Naive thymus-derived CD4-positive, alpha-beta T cell (primary cell): ENCODE measurements around the gene SCGN. TPM values are rescaled to one million over a fixed set of nuclear protein-coding genes. Genes with fewer than 3 reads are reported as not detected.

ENCODE experiments used
- ATAC-seq: fragments of 150-1000 bp; cut with Tn5 transposase; 2 replicates; pipeline ENCODE4 v1.10.0; 2021; ENCODE audit warnings: mild to moderate bottlenecking, moderate library complexity
- CTCF ChIA-PET: fragments of 350-600 bp; sonication (Branson Sonifier 250); formaldehyde crosslinking; loops from one replicate; lab custom pipeline; 2021; ENCODE audit warnings: antibody characterized with exemption; lab: Charles Lee
- POLR2A ChIA-PET: fragments of 350-600 bp; sonication (Branson Sonifier 250); formaldehyde crosslinking; loops from one replicate; lab custom pipeline; 2021; ENCODE audit warnings: antibody characterized with exemption, inconsistent platforms; lab: Charles Lee
- DNase-seq, 9 donors: peaks; one replicate each; pipeline versions ENCODE4 v3.0.0 to v3.0.0-alpha.2; 2020 to 2022; ENCODE audit warnings: mixed read lengths in 1 of 9
- H3K27ac ChIP-seq: one replicate; pipeline ENCODE4 v1.7.0; 2013; ENCODE audit warnings: mild to moderate bottlenecking, low read depth, low read length, moderate library complexity
- H3K27me3 ChIP-seq, 2 donors: one replicate each; pipeline ENCODE4 v1.7.0; 2013; ENCODE audit warnings: low read length in 2 of 2, mild to moderate bottlenecking in 2 of 2, moderate library complexity in 2 of 2; ENCODE audit not compliant: control insufficient read depth in 2 of 2, insufficient read depth in 2 of 2
- H3K36me3 ChIP-seq, 3 experiments: 1 replicate in 2 of 3; 2 replicates in 1 of 3; pipeline ENCODE4 v1.7.0; 2013; ENCODE audit warnings: low read length in 3 of 3, mild to moderate bottlenecking in 3 of 3, moderate library complexity in 1 of 3; ENCODE audit not compliant: insufficient read depth in 3 of 3, control insufficient read depth in 2 of 3
- H3K4me1 ChIP-seq, 2 donors: one replicate each; pipeline ENCODE4 v1.7.0; 2013; ENCODE audit warnings: low read length in 2 of 2, mild to moderate bottlenecking in 2 of 2, moderate library complexity in 1 of 2; ENCODE audit not compliant: control insufficient read depth in 2 of 2, insufficient read depth in 2 of 2
- H3K4me3 ChIP-seq: 2 replicates; pipeline ENCODE4 v1.7.0; 2013; ENCODE audit warnings: mild to moderate bottlenecking, low read length
- H3K9me3 ChIP-seq, 3 experiments: 1 replicate in 2 of 3; 2 replicates in 1 of 3; pipeline ENCODE4 v1.7.0; 2013; ENCODE audit warnings: low read length in 3 of 3; ENCODE audit not compliant: control insufficient read depth in 2 of 3
- H3K27ac Mint-ChIP-seq, 9 donors: one replicate each; pipeline ENCODE4 v1.8.0; 2020 to 2022; ENCODE audit warnings: mixed read lengths in 9 of 9, mild to moderate bottlenecking in 8 of 9, moderate library complexity in 5 of 9, inconsistent platforms in 2 of 9
- H3K27me3 Mint-ChIP-seq, 5 donors: one replicate each; pipeline ENCODE4 v1.8.0; 2021 to 2022; ENCODE audit warnings: mixed read lengths in 5 of 5, mild to moderate bottlenecking in 1 of 5
- H3K36me3 Mint-ChIP-seq, 5 donors: one replicate each; pipeline ENCODE4 v1.8.0; 2020 to 2022; ENCODE audit warnings: mixed read lengths in 5 of 5, mild to moderate bottlenecking in 3 of 5, inconsistent platforms in 1 of 5
- H3K4me1 Mint-ChIP-seq, 7 donors: one replicate each; pipeline ENCODE4 v1.8.0; 2020 to 2022; ENCODE audit warnings: mixed read lengths in 7 of 7, mild to moderate bottlenecking in 3 of 7, inconsistent platforms in 1 of 7
- H3K4me3 Mint-ChIP-seq, 10 donors: one replicate each; pipeline ENCODE4 v1.8.0; 2020 to 2022; ENCODE audit warnings: mild to moderate bottlenecking in 10 of 10, mixed read lengths in 10 of 10, moderate library complexity in 6 of 10, inconsistent platforms in 2 of 10
- H3K9me3 Mint-ChIP-seq, 11 donors: one replicate each; pipeline ENCODE4 v1.8.0; 2020 to 2022; ENCODE audit warnings: mixed read lengths in 11 of 11, mild to moderate bottlenecking in 4 of 11, inconsistent platforms in 1 of 11, moderate library complexity in 1 of 11
- intact Hi-C, 2 donors: fragments of 100-400 bp; cut with micrococcal nuclease; formaldehyde crosslinking; loops; one replicate each; pipeline ENCODE4 v1.15.1; 2023
- polyA plus RNA-seq, 2 donors: library from polyadenylated mRNA; unstranded; fragments of 300-500 nt; fragmentation: Illumina TruSeq; gene quantifications; one replicate each; pipeline ENCODE4 v1.2.3, GENCODE V29; 2021
- total RNA-seq, 6 experiments: library from RNA in 5 of 6; stranded (reverse) in 5 of 6; gene quantifications; 1 replicate in 5 of 6; 2 replicates in 1 of 6; pipeline ENCODE4 v1.2.3 and lab custom pipeline; 2021 to 2026

The SCGN gene
- total and polyA plus RNA-seq, 7 experiments from 2014 or later, result not detected

DNA sequence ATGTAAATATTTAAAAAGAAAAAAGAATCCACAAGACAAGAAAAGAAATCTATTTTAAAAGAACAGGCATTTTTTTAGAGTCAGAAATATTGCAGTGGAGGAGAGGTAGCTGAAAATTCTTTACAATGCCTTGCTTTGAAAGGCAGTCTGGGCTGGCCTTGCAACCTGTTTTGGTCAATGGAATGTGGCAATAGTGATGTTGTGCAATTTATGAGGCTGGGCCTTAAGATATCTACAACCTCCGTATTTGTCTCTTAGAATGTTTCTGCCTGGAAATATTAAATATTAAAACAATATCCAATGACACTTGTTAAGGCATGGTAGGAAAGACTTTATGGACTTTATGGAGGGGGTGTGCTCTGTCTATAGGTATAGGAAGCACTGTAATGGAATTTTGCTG lies 14.8 kb upstream of the SCGN start:
- Histone ChIP-seq H3K9me3 (no peaks in the 10 kb centered on the region), H3K4me3 (no peak overlapping the region), H3K27me3 (no peaks in the 10 kb centered on the region), H3K4me1 (no peaks in the 10 kb centered on the region), H3K36me3 (no peaks in the 10 kb centered on the region), H3K27ac (no peak overlapping the region)
- no peak overlapping the region for H3K27ac Mint-ChIP-seq
- no peak for DNase-seq
- peaks cover 0 to 23% (median 2%) of the 10 kb centered on the region in 11 donors for H3K9me3 Mint-ChIP-seq
- intact Hi-C loops, result no loop called here
- ChIA-PET POLR2A (no interaction called here), CTCF (no interaction called here)
- no peaks in the 10 kb centered on the region for H3K4me1 Mint-ChIP-seq
- no peak for ATAC-seq
- H3K36me3 Mint-ChIP-seq, result peaks cover 0 to 5% (median 0%) of the 10 kb centered on the region in 5 donors
- H3K27me3 Mint-ChIP-seq, result peaks cover 27 to 42% (median 40%) of the 10 kb centered on the region in 5 donors
- no peak overlapping the region for H3K4me3 Mint-ChIP-seq

DNA sequence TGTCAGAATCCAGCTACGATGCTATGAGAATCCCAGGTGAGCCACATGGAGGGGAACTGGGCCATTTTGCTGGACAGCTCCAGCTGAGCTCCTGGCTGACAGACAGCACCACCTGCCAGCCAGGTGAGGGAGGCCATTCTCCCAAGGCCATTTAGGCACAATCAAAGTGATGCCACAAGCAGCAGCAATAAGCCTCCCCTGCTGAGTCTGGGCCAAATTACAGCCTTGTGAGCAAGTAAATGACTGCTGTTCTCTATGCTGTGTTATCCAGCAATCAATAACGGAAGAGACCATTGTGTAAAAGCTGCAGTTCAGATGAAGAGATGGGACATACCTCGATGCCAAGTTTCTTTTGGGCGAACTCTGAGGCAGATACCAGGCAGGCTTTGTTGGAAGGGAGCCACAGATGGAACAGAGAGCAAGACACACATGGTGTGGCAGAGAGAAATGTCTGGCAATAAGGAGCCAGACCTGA lies 14.0 kb upstream of the SCGN start:
- no peak overlapping the region for H3K4me3 ChIP-seq
- peaks cover 31 to 49% (median 42%) of the 10 kb centered on the region in 5 donors for H3K27me3 Mint-ChIP-seq
- DNase-seq (no peak), ATAC-seq (no peak)
- H3K36me3 ChIP-seq, result no peaks in the 10 kb centered on the region
- H3K9me3 Mint-ChIP-seq, result peaks cover 0 to 24% (median 2%) of the 10 kb centered on the region in 11 donors
- H3K27ac Mint-ChIP-seq, result no peak overlapping the region
- POLR2A ChIA-PET, result no interaction called here
- no peaks in the 10 kb centered on the region for H3K4me1 ChIP-seq
- intact Hi-C loops, result no loop called here
- CTCF ChIA-PET, result no interaction called here
- no peaks in the 10 kb centered on the region for H3K9me3 ChIP-seq
- no peaks in the 10 kb centered on the region for H3K4me1 Mint-ChIP-seq
- H3K4me3 Mint-ChIP-seq, result no peak overlapping the region
- H3K27me3 ChIP-seq, result no peaks in the 10 kb centered on the region
- H3K27ac ChIP-seq, result no peak overlapping the region
- peaks cover 0 to 5% (median 0%) of the 10 kb centered on the region in 5 donors for H3K36me3 Mint-ChIP-seq

DNA sequence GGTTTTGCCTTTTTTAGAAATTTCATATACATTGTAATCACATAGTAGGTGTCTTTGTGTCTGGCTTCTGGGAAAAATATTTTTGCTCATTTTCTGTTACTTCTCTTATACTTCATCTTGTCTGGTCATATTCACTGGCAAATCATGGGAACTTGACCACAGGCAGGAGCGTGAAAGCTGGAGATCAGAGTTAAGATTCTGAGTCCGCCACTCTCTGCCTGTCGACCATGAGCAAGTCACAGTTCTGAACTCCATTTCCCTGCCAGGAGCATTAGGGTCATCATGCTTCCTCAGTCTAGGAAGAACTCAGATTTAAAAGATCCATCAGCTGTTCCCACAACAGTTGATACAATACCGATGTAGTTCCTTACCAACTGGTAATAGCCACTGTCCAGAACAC lies 12.4 kb upstream of the SCGN start:
- no peak for DNase-seq
- ChIA-PET POLR2A (no interaction called here), CTCF (no interaction called here)
- no peaks in the 10 kb centered on the region for H3K4me1 ChIP-seq
- Mint-ChIP-seq H3K4me1 (no peaks in the 10 kb centered on the region), H3K36me3 (no peaks in the 10 kb centered on the region), H3K27me3 (peaks cover 31 to 58% (median 54%) of the 10 kb centered on the region in 5 donors), H3K4me3 (no peak overlapping the region), H3K9me3 (peaks cover 0 to 19% (median 2%) of the 10 kb centered on the region in 11 donors), H3K27ac (no peak overlapping the region)
- no peaks in the 10 kb centered on the region for H3K27me3 ChIP-seq
- intact Hi-C loops, result no loop called here
- H3K4me3 ChIP-seq, result no peak overlapping the region
- no peak overlapping the region for H3K27ac ChIP-seq
- ATAC-seq, result no peak
- no peaks in the 10 kb centered on the region for H3K9me3 ChIP-seq
- H3K36me3 ChIP-seq, result no peaks in the 10 kb centered on the region

DNA sequence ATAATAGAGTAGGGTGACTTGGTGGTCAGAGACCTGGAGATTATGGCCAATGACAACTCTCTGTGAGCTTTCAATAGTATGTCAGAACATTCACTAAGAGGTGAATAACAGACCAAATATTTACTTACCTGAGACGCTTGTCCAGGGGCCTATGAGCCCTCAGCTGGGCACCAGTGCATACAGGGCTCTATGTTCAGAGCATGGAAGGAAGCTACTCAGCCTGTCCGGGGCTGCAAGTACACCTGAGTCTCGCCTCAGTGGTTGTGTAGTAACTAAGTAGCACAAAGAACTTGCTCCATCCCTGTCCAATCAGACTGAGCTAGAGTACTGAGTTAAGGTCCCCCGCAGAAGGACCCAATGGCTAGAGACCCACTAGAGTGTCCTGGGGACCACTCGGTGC lies 11.6 kb upstream of the SCGN start:
- H3K36me3 Mint-ChIP-seq, result no peaks in the 10 kb centered on the region
- H3K4me3 Mint-ChIP-seq, result no peak overlapping the region
- peaks cover 28 to 61% (median 57%) of the 10 kb centered on the region in 5 donors for H3K27me3 Mint-ChIP-seq
- Histone ChIP-seq H3K4me3 (no peak overlapping the region), H3K27ac (no peak overlapping the region), H3K9me3 (no peaks in the 10 kb centered on the region), H3K27me3 (no peaks in the 10 kb centered on the region), H3K4me1 (no peaks in the 10 kb centered on the region), H3K36me3 (no peaks in the 10 kb centered on the region)
- no peaks in the 10 kb centered on the region for H3K4me1 Mint-ChIP-seq
- DNase-seq, result no peak
- peaks cover 0 to 19% (median 2%) of the 10 kb centered on the region in 11 donors for H3K9me3 Mint-ChIP-seq
- POLR2A ChIA-PET, result no interaction called here
- CTCF ChIA-PET, result no interaction called here
- intact Hi-C loops, result no loop called here
- no peak overlapping the region for H3K27ac Mint-ChIP-seq
- no peak for ATAC-seq

DNA sequence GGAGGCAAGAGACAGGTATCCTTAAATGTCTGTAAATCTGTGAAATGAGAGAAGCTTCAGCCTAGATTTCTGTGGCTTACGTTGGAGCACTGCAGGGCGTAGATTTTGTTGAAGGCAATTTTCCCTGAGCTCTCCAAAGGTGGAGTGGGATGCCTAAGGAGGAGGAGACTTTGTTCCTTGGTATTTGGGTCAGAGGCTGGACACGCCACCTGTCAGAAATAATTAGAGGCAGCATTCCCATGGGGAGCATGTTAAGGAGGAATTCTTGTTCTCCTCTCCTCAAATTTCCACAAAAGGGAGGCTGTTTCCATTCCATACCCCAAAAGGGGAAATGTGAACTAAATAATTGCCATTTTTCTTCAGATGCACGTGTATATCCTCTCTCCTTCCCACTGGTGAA lies 11.1 kb upstream of the SCGN start:
- no peaks in the 10 kb centered on the region for H3K36me3 ChIP-seq

DNA sequence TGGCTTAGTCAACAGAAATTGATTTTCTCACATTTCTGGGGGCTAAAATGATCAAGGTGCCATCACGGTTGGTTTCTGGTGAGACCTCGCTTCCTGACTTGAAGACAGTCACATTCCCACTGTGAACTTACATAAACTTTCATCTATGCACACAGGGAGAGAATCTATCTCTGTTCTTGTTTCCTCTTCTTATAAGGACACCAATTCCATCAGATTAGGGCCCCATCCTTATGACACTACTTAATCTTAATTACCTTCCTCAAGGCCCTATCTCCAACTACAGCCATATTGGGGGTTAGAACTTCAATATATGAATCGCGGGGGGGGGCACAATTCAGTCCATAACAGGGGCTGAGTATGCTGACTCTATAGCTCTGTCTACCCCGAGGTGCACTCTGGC lies 10.6 kb upstream of the SCGN start:
- ChIA-PET POLR2A (no interaction called here), CTCF (no interaction called here)
- Histone ChIP-seq H3K4me1 (no peaks in the 10 kb centered on the region), H3K4me3 (no peak overlapping the region), H3K27ac (no peak overlapping the region), H3K36me3 (no peaks in the 10 kb centered on the region), H3K9me3 (no peaks in the 10 kb centered on the region), H3K27me3 (no peaks in the 10 kb centered on the region)
- peaks cover 0 to 19% (median 2%) of the 10 kb centered on the region in 11 donors for H3K9me3 Mint-ChIP-seq
- no peak for DNase-seq
- no peaks in the 10 kb centered on the region for H3K4me1 Mint-ChIP-seq
- H3K36me3 Mint-ChIP-seq, result no peaks in the 10 kb centered on the region
- no peak overlapping the region for H3K4me3 Mint-ChIP-seq
- ATAC-seq, result no peak
- peaks cover 35 to 69% (median 65%) of the 10 kb centered on the region in 5 donors for H3K27me3 Mint-ChIP-seq
- intact Hi-C loops, result no loop called here
- H3K27ac Mint-ChIP-seq, result no peak overlapping the region

More for the DNA sequence above, 11.1 kb upstream of the SCGN start:
- peaks cover 30 to 65% (median 61%) of the 10 kb centered on the region in 5 donors for H3K27me3 Mint-ChIP-seq
- no peak overlapping the region for H3K4me3 Mint-ChIP-seq
- Histone ChIP-seq H3K27ac (no peak overlapping the region), H3K4me3 (no peak overlapping the region), H3K9me3 (no peaks in the 10 kb centered on the region), H3K4me1 (no peaks in the 10 kb centered on the region), H3K27me3 (no peaks in the 10 kb centered on the region)
- CTCF ChIA-PET, result no interaction called here
- ATAC-seq (no peak), DNase-seq (no peak)
- H3K4me1 Mint-ChIP-seq, result no peaks in the 10 kb centered on the region
- POLR2A ChIA-PET, result no interaction called here
- H3K27ac Mint-ChIP-seq, result no peak overlapping the region
- H3K36me3 Mint-ChIP-seq, result no peaks in the 10 kb centered on the region
- peaks cover 0 to 19% (median 2%) of the 10 kb centered on the region in 11 donors for H3K9me3 Mint-ChIP-seq
- intact Hi-C loops, result no loop called here

DNA sequence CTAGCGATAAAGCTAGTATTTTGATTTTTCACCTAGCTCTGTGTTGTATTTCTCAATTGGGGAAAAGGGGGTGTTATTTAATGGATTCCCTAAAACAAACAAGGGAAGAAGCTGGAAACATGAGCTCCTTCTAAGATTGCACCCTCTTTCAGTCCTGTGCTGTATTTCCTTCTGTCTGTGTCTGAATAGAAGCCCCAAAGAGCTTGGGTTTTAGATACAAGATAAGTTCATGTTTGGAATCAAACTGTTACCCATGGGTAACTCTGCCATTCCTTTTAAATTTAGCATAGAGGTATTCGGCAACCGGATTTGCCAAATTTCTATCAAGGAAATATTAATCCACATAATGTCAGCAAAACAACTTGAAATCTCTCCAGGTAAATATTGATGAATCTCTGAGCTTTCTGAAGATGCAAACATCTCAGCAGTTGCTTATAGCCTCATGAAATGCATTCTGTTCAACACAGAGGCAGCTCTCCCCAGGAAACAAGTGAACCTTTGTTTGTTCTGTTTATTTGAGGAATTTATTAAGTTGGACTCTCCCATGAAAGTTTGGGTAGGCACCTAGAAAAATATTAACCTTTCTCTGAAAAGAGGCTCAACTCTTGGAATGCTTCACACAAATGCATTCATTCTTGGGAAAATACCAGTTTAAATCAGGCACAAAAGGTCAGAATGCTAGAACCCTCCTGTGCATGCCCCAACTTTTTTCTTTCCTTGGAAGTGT lies 9.9 kb upstream of the SCGN start:
- H3K27ac Mint-ChIP-seq, result no peak overlapping the region
- Histone ChIP-seq H3K27me3 (no peaks in the 10 kb centered on the region), H3K36me3 (no peaks in the 10 kb centered on the region), H3K9me3 (no peaks in the 10 kb centered on the region), H3K4me3 (no peak overlapping the region), H3K4me1 (no peaks in the 10 kb centered on the region), H3K27ac (no peak overlapping the region)
- ATAC-seq (no peak), DNase-seq (no peak)
- ChIA-PET POLR2A (no interaction called here), CTCF (no interaction called here)
- intact Hi-C loops, result no loop called here
- H3K4me3 Mint-ChIP-seq, result no peak overlapping the region
- peaks cover 0 to 19% (median 2%) of the 10 kb centered on the region in 11 donors for H3K9me3 Mint-ChIP-seq
- H3K36me3 Mint-ChIP-seq, result no peaks in the 10 kb centered on the region
- H3K27me3 Mint-ChIP-seq, result peaks cover 35 to 71% (median 66%) of the 10 kb centered on the region in 5 donors
- no peaks in the 10 kb centered on the region for H3K4me1 Mint-ChIP-seq
